Upper lobe of left lung (tissue), 6 donors: Measurements from ENCODE around the gene CUEDC1. TPM values are rescaled to one million over a fixed set of nuclear protein-coding genes. Genes with fewer than 3 reads are reported as not detected.
"Not testable (repeated sequence)": the region's sequence is repeated elsewhere in the genome, so short reads cannot be mapped to it uniquely, and the experiment has no call there.

Experiments
- ATAC-seq, 2 donors: fragments of 200-7000 bp; cut with Tn5 transposase; one replicate each; pipeline ENCODE4 v1.9.1; 2022; ENCODE audit warnings: mild to moderate bottlenecking in 2 of 2, moderate library complexity in 2 of 2; ENCODE audit not compliant: low FRiP score in 2 of 2
- DNase-seq, 2 donors: peaks; one replicate each; pipeline ENCODE4 v3.0.0-alpha.2; 2019 to 2020
- H3K27ac ChIP-seq, 4 donors: fragments of 200-600 bp; sonication (generic); one replicate each; pipeline ENCODE4 v1.5.1; 2016 to 2019
- H3K27me3 ChIP-seq, 4 donors: fragments of 200-600 bp; sonication (generic); one replicate each; pipeline ENCODE4 v1.5.1; 2017 to 2019
- H3K36me3 ChIP-seq, 4 donors: fragments of 200-600 bp; sonication (generic); one replicate each; pipeline ENCODE4 v1.5.1; 2016 to 2019
- H3K4me1 ChIP-seq, 4 donors: fragments of 200-600 bp; sonication (generic); one replicate each; pipeline ENCODE4 v1.5.1; 2018 to 2019
- H3K4me3 ChIP-seq, 4 donors: fragments of 200-600 bp; sonication (generic); one replicate each; pipeline ENCODE4 v1.5.1; 2017 to 2019; ENCODE audit warnings: mild to moderate bottlenecking in 2 of 4, moderate library complexity in 1 of 4
- H3K9me3 ChIP-seq, 4 donors: fragments of 200-600 bp; sonication (generic); one replicate each; pipeline ENCODE4 v1.5.1; 2018 to 2019
- EP300 ChIP-seq, 4 donors: sonication (generic); formaldehyde crosslinking; IDR thresholded peaks; one replicate each; pipeline ENCODE4 v1.5.1; 2017; ENCODE audit warnings: antibody characterized with exemption in 4 of 4, control low read depth in 2 of 4
- POLR2A ChIP-seq, 4 donors: fragments of 450-650 bp; IDR thresholded peaks; one replicate each; pipeline ENCODE4 v1.5.1; 2016 to 2017; ENCODE audit warnings: antibody characterized with exemption in 4 of 4, mild to moderate bottlenecking in 2 of 4
- POLR2AphosphoS5 ChIP-seq, 2 donors: sonication (generic); formaldehyde crosslinking; IDR thresholded peaks; one replicate each; pipeline ENCODE4 v1.5.1; 2017; ENCODE audit warnings: antibody characterized with exemption in 2 of 2
- WGBS, 2 donors: methylation state at CpG; one replicate each; pipeline ENCODE4 v1.1.5; 2017 to 2018; 5-methylcytosine and 5-hydroxymethylcytosine counted together
- total RNA-seq, 6 donors: library from RNA; depleted of rRNA in 4 of 6; stranded (reverse); fragments of >200 nt in 4 of 6; gene quantifications; one replicate each; pipeline versions ENCODE4 v1.1.0 to v1.2.1, GENCODE V29; 2016 to 2021
- TF ChIP-seq, protein P1 (sequence below), 6 experiments: fragments of 450-650 bp in 4 of 6; fragments of 200-600 bp in 2 of 6; sonication (generic) in 2 of 6; IDR thresholded peaks; one replicate each; pipeline ENCODE4 v1.5.1; 2016 to 2019; ENCODE audit warnings: antibody characterized with exemption in 6 of 6
- donor health status: DM: no; HTN: no; CAD: no; lungs with moderate emphysema.
- donor health status: DM: no; HTN: yes; CAD: no; lungs with severe emphysema.

Gene CUEDC1
- total RNA-seq, 6 donors from 2014 or later: 33.3 to 119 (median 54.4) TPM

DNA sequence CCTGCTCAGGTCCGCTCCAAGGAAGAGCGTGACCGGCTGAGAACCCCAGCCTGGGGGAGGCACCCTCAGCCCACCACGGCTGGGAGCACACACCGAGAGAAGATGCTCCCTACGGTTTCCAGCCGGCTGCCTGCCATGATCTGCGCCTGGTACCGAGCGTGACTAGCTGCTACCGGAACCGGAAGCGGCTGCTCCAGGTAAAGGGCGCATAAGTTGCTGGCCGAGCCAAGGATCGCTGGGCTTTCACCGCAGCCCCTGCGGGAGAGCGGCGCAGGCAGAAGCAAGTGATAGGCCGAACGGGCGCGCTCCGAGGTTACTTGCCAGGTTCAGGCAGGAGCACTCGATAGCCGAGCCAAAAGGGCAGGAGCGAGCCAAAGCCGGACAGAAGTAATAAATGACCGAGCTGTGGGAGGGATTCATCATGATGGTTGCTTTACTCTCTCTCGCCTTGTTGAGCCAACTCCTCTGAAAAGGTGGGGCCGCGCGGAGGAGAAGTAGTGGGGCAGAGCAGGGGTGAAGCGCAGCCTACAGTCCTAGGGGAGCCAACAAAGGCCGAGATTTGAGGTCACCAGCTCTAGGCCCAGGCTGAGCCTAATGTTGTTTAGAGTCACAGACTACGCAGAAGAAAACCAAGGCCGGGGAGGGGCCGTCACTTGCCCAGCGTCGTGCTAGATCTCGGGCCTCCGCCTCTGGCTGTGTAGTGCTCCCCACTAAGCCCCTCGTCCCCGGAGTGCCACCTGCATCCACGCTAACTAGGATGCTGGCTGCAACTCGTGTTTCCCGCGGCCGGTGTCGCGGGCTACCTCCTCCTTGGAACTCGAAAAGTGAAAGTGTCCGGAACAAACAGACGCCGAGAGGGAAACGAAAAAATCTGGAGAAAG lies 105.1 kb downstream of the CUEDC1 start, which contains the start of gene MRPS23:
MRPS23 (minus strand) TSS at position 171 of the 881 bp plus-strand sequence; CDS start at position 137, 34 bp downstream.
- ATAC-seq: peak; percentile 99
- WGBS, 2 donors: 0 to 2% methylated on average over 23 to 50 of the region's 57 CpGs

GRCh38 chr17:57849163-57849873 lies 105.9 kb downstream of the CUEDC1 start:
- Histone ChIP-seq H3K27me3 (no peaks in the 10 kb centered on the region), H3K36me3 (peaks cover 0 to 18% (median 3%) of the 10 kb centered on the region in 4 donors), H3K9me3 (no peaks in the 10 kb centered on the region), H3K27ac (peak overlapping the region; percentile 88 to 96 (median 93)), H3K4me3 (peak overlapping the region; percentile 67 to 92 (median 76)), H3K4me1 (peaks cover 32 to 46% (median 34%) of the 10 kb centered on the region in 4 donors)
- WGBS, 2 donors: 21 to 25% methylated on average over 24 to 25 of the region's 27 CpGs
- DNase-seq: no peak
- ATAC-seq: no peak
- TF ChIP-seq EP300 (IDR thresholded peaks at IDR 0.05): no peak
- TF ChIP-seq, protein P1, sequence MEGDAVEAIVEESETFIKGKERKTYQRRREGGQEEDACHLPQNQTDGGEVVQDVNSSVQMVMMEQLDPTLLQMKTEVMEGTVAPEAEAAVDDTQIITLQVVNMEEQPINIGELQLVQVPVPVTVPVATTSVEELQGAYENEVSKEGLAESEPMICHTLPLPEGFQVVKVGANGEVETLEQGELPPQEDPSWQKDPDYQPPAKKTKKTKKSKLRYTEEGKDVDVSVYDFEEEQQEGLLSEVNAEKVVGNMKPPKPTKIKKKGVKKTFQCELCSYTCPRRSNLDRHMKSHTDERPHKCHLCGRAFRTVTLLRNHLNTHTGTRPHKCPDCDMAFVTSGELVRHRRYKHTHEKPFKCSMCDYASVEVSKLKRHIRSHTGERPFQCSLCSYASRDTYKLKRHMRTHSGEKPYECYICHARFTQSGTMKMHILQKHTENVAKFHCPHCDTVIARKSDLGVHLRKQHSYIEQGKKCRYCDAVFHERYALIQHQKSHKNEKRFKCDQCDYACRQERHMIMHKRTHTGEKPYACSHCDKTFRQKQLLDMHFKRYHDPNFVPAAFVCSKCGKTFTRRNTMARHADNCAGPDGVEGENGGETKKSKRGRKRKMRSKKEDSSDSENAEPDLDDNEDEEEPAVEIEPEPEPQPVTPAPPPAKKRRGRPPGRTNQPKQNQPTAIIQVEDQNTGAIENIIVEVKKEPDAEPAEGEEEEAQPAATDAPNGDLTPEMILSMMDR (IDR thresholded peaks at IDR 0.05): no peak
- TF ChIP-seq POLR2A (IDR thresholded peaks at IDR 0.05): no peak
- no peak for TF ChIP-seq POLR2AphosphoS5 (IDR thresholded peaks at IDR 0.05)

More for the DNA sequence above, 105.1 kb downstream of the CUEDC1 start, which contains the start of gene MRPS23:
- Histone ChIP-seq H3K27me3 (no peaks in the 10 kb centered on the region), H3K27ac (peak within 1 kb of the TSS; percentile 88 to 96 (median 93)), H3K36me3 (peaks cover 0 to 13% (median 3%) of the 10 kb centered on the region in 4 donors), H3K4me3 (peak within 1 kb of the TSS; percentile 67 to 92 (median 76)), H3K9me3 (no peaks in the 10 kb centered on the region), H3K4me1 (peaks cover 32 to 46% (median 34%) of the 10 kb centered on the region in 4 donors)
- TF ChIP-seq, protein P1 (IDR thresholded peaks at IDR 0.05): peak in 1 of 6 experiments; percentile 52
- peak; percentile 90 to 94 for TF ChIP-seq POLR2AphosphoS5 (IDR thresholded peaks at IDR 0.05)
- peak in 1 of 4 donors; percentile 54 for TF ChIP-seq EP300 (IDR thresholded peaks at IDR 0.05)
- TF ChIP-seq POLR2A (IDR thresholded peaks at IDR 0.05): peak in 3 of 4 donors; percentile 40 to 87 (median 71)
- peak; percentile 94 to 99 for DNase-seq

DNA sequence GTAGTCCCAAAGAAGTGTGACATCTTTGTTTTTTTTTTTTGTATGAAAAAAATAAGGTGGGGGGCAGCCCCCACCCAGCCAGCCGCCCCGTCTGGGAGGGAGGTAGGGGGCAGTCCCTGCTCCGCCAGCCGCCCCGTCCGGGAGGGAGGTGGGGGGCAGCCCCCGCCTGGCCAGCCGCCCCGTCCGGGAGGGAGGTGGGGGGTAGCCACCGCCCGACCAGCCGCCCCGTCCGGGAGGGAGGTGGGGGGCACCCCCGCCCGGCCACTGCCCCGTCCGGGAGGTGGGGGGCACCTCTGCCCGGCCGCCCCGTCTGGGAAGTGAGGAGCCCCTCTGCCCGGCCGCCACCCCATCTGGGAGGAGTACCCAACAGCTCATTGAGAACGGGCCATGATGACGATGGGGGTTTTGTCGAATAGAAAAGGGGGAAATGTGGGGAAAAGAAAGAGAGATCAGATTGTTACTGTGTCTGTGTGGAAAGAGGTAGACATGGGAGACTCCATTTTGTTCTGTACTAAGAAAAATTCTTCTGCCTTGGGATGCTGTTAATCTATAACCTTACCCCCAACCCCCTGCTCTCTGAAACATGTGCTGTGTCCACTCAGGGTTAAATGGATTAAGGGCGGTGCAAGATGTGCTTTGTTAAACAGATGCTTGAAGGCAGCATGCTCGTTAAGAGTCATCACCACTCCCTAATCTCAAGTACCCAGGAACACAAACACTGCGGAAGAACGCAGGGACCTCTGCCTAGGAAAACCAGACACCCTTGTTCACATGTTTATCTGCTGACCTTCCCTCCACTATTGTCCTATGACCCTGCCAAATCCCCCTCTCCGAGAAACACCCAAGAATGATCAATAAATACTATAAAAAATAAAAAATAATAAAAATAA lies 108.9 kb downstream of the CUEDC1 start:
- ATAC-seq, H3K27me3 ChIP-seq, H3K9me3 ChIP-seq: not testable (repeated sequence)
- peak overlapping the region in 2 of 4 donors; percentile 10 to 48 for H3K27ac ChIP-seq
- peaks cover 22 to 30% (median 23%) of the 10 kb centered on the region in 4 donors for H3K4me1 ChIP-seq
- 74 to 79% methylated on average over 13 of the region's 32 CpGs for WGBS, 2 donors
- peak in 1 of 2 donors; percentile 62 for DNase-seq
- H3K36me3 ChIP-seq: peaks cover 0 to 29% (median 5%) of the 10 kb centered on the region in 4 donors
- peak overlapping the region in 1 of 4 donors; percentile 17 for H3K4me3 ChIP-seq

- H3K36me3 ChIP-seq: peaks cover 6 to 57% (median 23%) of the 10 kb centered on the region in 4 donors
- DNase-seq (no peak), ATAC-seq (no peak)
- WGBS, 2 donors: 91 to 100% methylated on average over 1 of the region's 1 CpG
- TF ChIP-seq POLR2A (IDR thresholded peaks at IDR 0.05) (no peak), POLR2AphosphoS5 (IDR thresholded peaks at IDR 0.05) (no peak), EP300 (IDR thresholded peaks at IDR 0.05) (no peak)
- TF ChIP-seq, protein P1 (IDR thresholded peaks at IDR 0.05): no peak
- no peak overlapping the region for H3K4me3 ChIP-seq
- no peaks in the 10 kb centered on the region for H3K9me3 ChIP-seq
- no peak overlapping the region for H3K27ac ChIP-seq
- peaks cover 0 to 8% (median 4%) of the 10 kb centered on the region in 4 donors for H3K4me1 ChIP-seq
- no peaks in the 10 kb centered on the region for H3K27me3 ChIP-seq
Observed at GRCh38 chr17:57842280-57842679, 112.9 kb downstream of the CUEDC1 start.
